H1 (cell line): ENCODE data around the gene PDLIM3. TPM values are rescaled to one million over a fixed set of nuclear protein-coding genes. Genes with fewer than 3 reads are reported as not detected.

Source experiments
- CTCF ChIA-PET: fragments of 300-600 bp; sonication (Branson Sonifier 250); formaldehyde crosslinking; loops from one replicate; lab custom pipeline; 2021; ENCODE audit not compliant: partially characterized antibody; lab: Charles Lee
- POLR2A ChIA-PET: fragments of 300-600 bp; sonication (Branson Sonifier 250); formaldehyde crosslinking; loops from one replicate; lab custom pipeline; 2021; ENCODE audit warnings: inconsistent platforms; ENCODE audit not compliant: partially characterized antibody; lab: Charles Lee
- DNase-seq, 2 experiments: peaks; one replicate each; pipeline versions ENCODE4 v3.0.0 to v3.0.0-alpha.2; 2010 to 2022; ENCODE audit warnings: low spot score in 2 of 2, low read depth in 1 of 2, mixed read lengths in 1 of 2
- FAIRE-seq: peaks from 2 replicates; lab custom pipeline; 2011; peaks lifted over from hg19 to GRCh38; lab: Jason Lieb, UNC
- H2AFZ ChIP-seq: 2 replicates; pipeline ENCODE4 v1.8.1; 2012; ENCODE audit warnings: low read length, inconsistent platforms
- H2AK5ac ChIP-seq: 2 replicates; pipeline ENCODE4 v1.6.1; 2013; ENCODE audit warnings: low read depth, low read length
- H2BK120ac ChIP-seq: replicated peaks from 2 replicates; pipeline ENCODE3; 2013; ENCODE audit warnings: low read depth, low read length, inconsistent platforms
- H2BK12ac ChIP-seq: 2 replicates; pipeline ENCODE4 v1.6.1; 2013; ENCODE audit warnings: low read depth, low read length
- H2BK15ac ChIP-seq: 2 replicates; pipeline ENCODE4 v1.6.1; 2013; ENCODE audit warnings: low read length
- H2BK20ac ChIP-seq: 2 replicates; pipeline ENCODE4 v1.6.1; 2013; ENCODE audit warnings: low read length
- H2BK5ac ChIP-seq: 2 replicates; pipeline ENCODE4 v1.6.1; 2013; ENCODE audit warnings: low read depth, low read length
- H3K14ac ChIP-seq: 2 replicates; pipeline ENCODE4 v1.6.1; 2013; ENCODE audit warnings: inconsistent platforms; ENCODE audit not compliant: insufficient read length
- H3K18ac ChIP-seq: 2 replicates; pipeline ENCODE4 v1.6.1; 2013; ENCODE audit warnings: low read length; ENCODE audit errors: extremely low read depth
- H3K23ac ChIP-seq: 2 replicates; pipeline ENCODE4 v1.6.1; 2013; ENCODE audit warnings: inconsistent platforms; ENCODE audit not compliant: insufficient read length
- H3K23me2 ChIP-seq: 2 replicates; pipeline ENCODE4 v1.6.1; 2013; ENCODE audit warnings: low read depth, low read length
- H3K27ac ChIP-seq: 2 replicates; pipeline ENCODE4 v1.6.1; 2011; ENCODE audit warnings: low read depth, low read length, inconsistent platforms
- H3K27me3 ChIP-seq, 4 experiments: replicated peaks in 1 of 4; 1 replicate in 1 of 4; 2 replicates in 3 of 4; pipeline versions ENCODE4 v1.6.1 to v1.8.1; 2011 to 2013; ENCODE audit warnings: low read length in 3 of 4, mild to moderate bottlenecking in 3 of 4, inconsistent platforms in 2 of 4, mixed read lengths in 2 of 4, moderate library complexity in 1 of 4; ENCODE audit not compliant: control insufficient read depth in 3 of 4, insufficient read depth in 3 of 4; ENCODE audit errors: extremely low read depth in 1 of 4
- H3K36me3 ChIP-seq, 4 experiments: 2 replicates each; pipeline versions ENCODE4 v1.6.1 to v1.8.1; 2011 to 2013; ENCODE audit warnings: mild to moderate bottlenecking in 4 of 4, low read length in 3 of 4, moderate library complexity in 2 of 4, control low read depth in 1 of 4, inconsistent platforms in 1 of 4; ENCODE audit not compliant: insufficient read depth in 4 of 4, control insufficient read depth in 2 of 4
- H3K4ac ChIP-seq: replicated peaks from 2 replicates; pipeline ENCODE3; 2013; ENCODE audit warnings: low read length, low read depth, mixed read lengths, inconsistent platforms; ENCODE audit not compliant: insufficient read length
- H3K4me1 ChIP-seq, 4 experiments: replicated peaks in 1 of 4; 1 replicate in 1 of 4; 2 replicates in 3 of 4; pipeline versions ENCODE4 v1.6.1 to v1.8.1; 2011 to 2013; ENCODE audit warnings: low read length in 3 of 4, inconsistent platforms in 2 of 4, mixed read lengths in 1 of 4; ENCODE audit not compliant: insufficient read depth in 4 of 4, control insufficient read depth in 3 of 4
- H3K4me2 ChIP-seq, 2 experiments: 2 replicates each; pipeline versions ENCODE4 v1.6.1 to v1.8.1; 2011 to 2013; ENCODE audit warnings: low read depth in 2 of 2, low read length in 2 of 2, control low read depth in 1 of 2, inconsistent platforms in 1 of 2, mild to moderate bottlenecking in 1 of 2; ENCODE audit not compliant: insufficient read depth in 1 of 2
- H3K4me3 ChIP-seq, 4 experiments: fragments of 200-600, 300-600 bp in 1 of 4; sonication (generic), shearing (Covaris generic), sonication (Bioruptor Twin) in 1 of 4; 2 replicates each; pipeline versions ENCODE4 v1.5.1 to v1.8.1; 2011 to 2016; ENCODE audit warnings: low read length in 4 of 4, low read depth in 3 of 4, control low read depth in 2 of 4, inconsistent platforms in 2 of 4, mild to moderate bottlenecking in 2 of 4, mixed read lengths in 1 of 4, moderate library complexity in 1 of 4; ENCODE audit not compliant: insufficient read depth in 2 of 4; ENCODE audit errors: extremely low read depth in 1 of 4
- H3K56ac ChIP-seq: replicated peaks from 2 replicates; pipeline ENCODE3; 2013; ENCODE audit warnings: low read depth, mild to moderate bottlenecking, mixed read lengths, low read length, inconsistent platforms; ENCODE audit not compliant: insufficient read length
- H3K79me1 ChIP-seq: 2 replicates; pipeline ENCODE4 v1.6.1; 2013; ENCODE audit warnings: low read depth, low read length, control low read depth
- H3K79me2 ChIP-seq, 2 experiments: 2 replicates each; pipeline versions ENCODE4 v1.6.1 to v1.8.1; 2012 to 2013; ENCODE audit warnings: low read length in 2 of 2, mild to moderate bottlenecking in 2 of 2, inconsistent platforms in 1 of 2; ENCODE audit not compliant: insufficient read depth in 2 of 2, control insufficient read depth in 1 of 2
- H3K9ac ChIP-seq, 4 experiments: replicated peaks in 1 of 4; 1 replicate in 1 of 4; 2 replicates in 3 of 4; pipeline versions ENCODE4 v1.6.1 to v1.8.1; 2011 to 2013; ENCODE audit warnings: low read depth in 3 of 4, low read length in 3 of 4, control low read depth in 2 of 4, mild to moderate bottlenecking in 2 of 4, moderate library complexity in 2 of 4, inconsistent platforms in 1 of 4; ENCODE audit errors: extremely low read depth in 1 of 4
- H3K9me3 ChIP-seq, 2 experiments: 2 replicates each; pipeline versions ENCODE4 v1.6.1 to v1.8.1; 2012 to 2013; ENCODE audit warnings: mild to moderate bottlenecking in 2 of 2, moderate library complexity in 2 of 2, control low read depth in 1 of 2, inconsistent platforms in 1 of 2, low read depth in 1 of 2, low read length in 1 of 2, mixed read lengths in 1 of 2; ENCODE audit not compliant: insufficient read depth in 2 of 2
- H4K20me1 ChIP-seq, 2 experiments: replicated peaks in 1 of 2; 2 replicates each; pipeline versions ENCODE3 to v1.8.1; 2011 to 2013; ENCODE audit warnings: inconsistent platforms in 2 of 2, low read length in 2 of 2, mild to moderate bottlenecking in 1 of 2; ENCODE audit not compliant: insufficient read depth in 2 of 2, control insufficient read depth in 1 of 2
- H4K5ac ChIP-seq: 2 replicates; pipeline ENCODE4 v1.6.1; 2013; ENCODE audit warnings: low read length, low read depth, mixed read lengths, inconsistent platforms; ENCODE audit not compliant: insufficient read length
- H4K8ac ChIP-seq: 2 replicates; pipeline ENCODE4 v1.8.0; 2013; ENCODE audit warnings: mild to moderate bottlenecking, moderate library complexity, low read length, inconsistent platforms; ENCODE audit not compliant: insufficient read depth; ENCODE audit errors: extremely low read depth
- H4K91ac ChIP-seq: replicated peaks from 2 replicates; pipeline ENCODE3; 2013; ENCODE audit warnings: low read length, mixed read lengths, inconsistent platforms; ENCODE audit not compliant: insufficient read length
- BACH1 ChIP-seq: IDR thresholded peaks from 2 replicates; pipeline ENCODE4 v1.6.1; 2012; ENCODE audit warnings: low read length, improper control_type of control experiment
- CHD2 ChIP-seq: IDR thresholded peaks from 2 replicates; pipeline ENCODE4 v1.6.1; 2012; ENCODE audit warnings: low read length, improper control_type of control experiment
- EP300 ChIP-seq, 2 experiments: IDR thresholded peaks; 1 replicate in 1 of 2; 2 replicates in 1 of 2; pipeline ENCODE4 v1.6.1; 2011 to 2012; ENCODE audit warnings: low read depth in 2 of 2, low read length in 2 of 2, mild to moderate bottlenecking in 2 of 2, borderline replicate concordance in 1 of 2, inconsistent platforms in 1 of 2, moderate library complexity in 1 of 2
- PHF8 ChIP-seq: fragments of 200-600 bp; sonication (generic); conservative IDR thresholded peaks from 2 replicates; pipeline ENCODE4 v1.7.1; 2012; ENCODE audit warnings: low read depth, mild to moderate bottlenecking, inconsistent platforms, low read length, moderate library complexity
- RAD21 ChIP-seq, 2 experiments: IDR thresholded peaks in 1 of 2; conservative IDR thresholded peaks in 1 of 2; 2 replicates each; pipeline ENCODE4 v1.6.1; 2011; ENCODE audit warnings: low read depth in 2 of 2, low read length in 2 of 2, improper control_type of control experiment in 1 of 2, inconsistent platforms in 1 of 2, mild to moderate bottlenecking in 1 of 2, moderate library complexity in 1 of 2
- RBBP5 ChIP-seq: IDR thresholded peaks from 2 replicates; pipeline ENCODE4 v1.7.1; 2012; ENCODE audit warnings: low read depth, mild to moderate bottlenecking, inconsistent platforms, low read length, moderate library complexity, borderline replicate concordance
- RXRA ChIP-seq: IDR thresholded peaks from 2 replicates; pipeline ENCODE4 v1.6.1; 2011; ENCODE audit warnings: low read depth, mild to moderate bottlenecking, low read length, moderate library complexity; ENCODE audit not compliant: insufficient read depth
- SIN3A ChIP-seq, 2 experiments: IDR thresholded peaks in 1 of 2; conservative IDR thresholded peaks in 1 of 2; 2 replicates each; pipeline ENCODE4 v1.6.1; 2011 to 2012; ENCODE audit warnings: low read length in 2 of 2, improper control_type of control experiment in 1 of 2, low read depth in 1 of 2, mild to moderate bottlenecking in 1 of 2
- TAF1 ChIP-seq: IDR thresholded peaks from 2 replicates; pipeline ENCODE4 v1.6.1; 2011; ENCODE audit warnings: mild to moderate bottlenecking, low read depth, low read length
- WGBS, 2 experiments: shearing (Covaris generic) in 1 of 2; methylation state at CpG; one replicate each; pipeline versions ENCODE4 v1.1.6 to v1.1.7; 2013 to 2015; ENCODE audit warnings: low lambda C conversion rate in 2 of 2, mixed read lengths in 2 of 2, inconsistent platforms in 1 of 2, low coverage in 1 of 2, missing lambda C conversion rate in 1 of 2; ENCODE audit not compliant: insufficient replicate concordance in 2 of 2, insufficient coverage in 1 of 2, insufficient read length in 1 of 2; ENCODE audit errors: extremely low coverage in 1 of 2, missing lambda C conversion rate in 1 of 2; 5-methylcytosine and 5-hydroxymethylcytosine counted together
- polyA plus RNA-seq, 7 experiments: library from polyadenylated mRNA; depleted of rRNA in 3 of 7; stranded (reverse) in 5 of 7; unstranded in 2 of 7; fragments of >200 nt in 5 of 7; fragments of 200-250 nt in 2 of 7; gene quantifications; 1 replicate in 5 of 7; 2 replicates in 1 of 7; 4 replicates in 1 of 7; pipeline versions ENCODE4 v1.2.1 to v1.2.3, GENCODE V29; 2011 to 2013; ENCODE audit warnings: missing spikeins in 2 of 7, mixed read lengths in 2 of 7
- total RNA-seq: library from RNA; stranded (reverse); fragmentation: NEBNext Ultra II Directional; extraction: Animal tissue kit (Norgen Biotek cat#: 25700); gene quantifications from 2 replicates; pipeline ENCODE4 v1.2.1, GENCODE V29; 2021

PDLIM3 gene
- total and polyA plus RNA-seq, 2 of the 8 experiments (the other 6 are each of a cell fraction or from before 2014, with no cell fraction given): 7.6 to 8.1 TPM

DNA sequence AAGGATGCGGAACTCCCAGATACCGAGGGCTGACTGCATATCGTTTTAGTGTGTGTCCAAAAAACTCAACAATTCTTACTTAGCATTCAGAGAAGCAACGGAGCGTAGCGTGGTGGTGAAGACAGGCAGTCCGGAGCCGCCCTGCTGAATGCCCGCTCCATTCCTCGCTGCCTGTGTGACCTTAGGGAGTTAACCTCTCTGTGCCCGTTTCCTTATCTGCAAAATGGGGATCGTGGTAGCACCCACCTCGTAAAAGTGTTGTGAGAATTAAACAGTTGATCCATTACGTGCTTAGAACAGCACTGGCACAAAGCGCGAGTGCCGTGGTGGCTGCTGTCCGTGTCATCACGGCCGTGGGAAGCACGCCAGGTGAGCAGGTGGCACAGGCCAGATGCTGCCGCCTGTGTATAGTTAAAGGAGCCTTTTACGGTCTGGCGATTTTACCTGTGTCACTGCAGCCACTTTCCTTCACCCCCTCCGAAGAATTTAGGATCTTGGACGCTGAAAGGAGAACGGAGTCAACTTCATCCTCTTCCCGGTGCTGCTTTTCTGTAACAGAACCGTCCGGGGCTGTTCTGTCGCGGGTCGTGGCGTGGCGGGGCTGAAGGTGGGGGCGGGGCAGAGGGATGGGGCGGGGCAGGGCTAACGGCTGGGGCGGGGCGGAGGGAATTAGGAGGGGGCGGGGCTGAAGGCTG, 64.7 kb downstream of the PDLIM3 start:
- H3K4me2 ChIP-seq: peak overlapping the region; percentile 82 to 100
- no peaks in the 10 kb centered on the region for H3K79me2 ChIP-seq
- no peak overlapping the region for H3K27ac ChIP-seq
- H2AFZ ChIP-seq: peak overlapping the region; percentile 97
- DNase-seq: peak in 1 of 2 experiments; percentile 71
- no peak overlapping the region for H3K23ac ChIP-seq
- H4K5ac ChIP-seq: no peak overlapping the region
- 0 out of 2 replicates have a peak overlapping the region, but pooled peaks have one; percentile 75 for H2BK15ac ChIP-seq
- H3K4me1 ChIP-seq: peaks cover 0 to 3% (median under 1%) of the 10 kb centered on the region in 4 experiments; a peak in 4 of 7 replicates
- peak overlapping the region; percentile 35; the same call in 1 of the 2 replicates for H4K8ac ChIP-seq
- H3K9ac ChIP-seq: peak overlapping the region in 1 of 4 experiments; percentile 31; a peak in 2 of 7 replicates
- H3K27me3 ChIP-seq: peaks cover 0 to 4% (median 0%) of the 10 kb centered on the region in 4 experiments; a peak in 2 of 7 replicates
- H2AK5ac ChIP-seq: no peak overlapping the region
- ChIA-PET POLR2A (no interaction called here), CTCF (interaction anchor here (1.8 kb wide), 1 partner anchor 566 kb away, joined by 4 read pairs; no protein-coding TSS in a partner anchor)
- H3K4me3 ChIP-seq: peak overlapping the region; percentile 80 to 87 (median 82)
- H3K56ac ChIP-seq: no peak overlapping the region
- no peak overlapping the region for H3K4ac ChIP-seq
- H3K18ac ChIP-seq: no peak overlapping the region; the same call in 1 of the 2 replicates
- FAIRE-seq: no peak
- H4K20me1 ChIP-seq: no peaks in the 10 kb centered on the region
- H3K23me2 ChIP-seq: peaks cover 5% of the 10 kb centered on the region
- H3K79me1 ChIP-seq: no peaks in the 10 kb centered on the region
- peak overlapping the region; percentile 86 for H2BK12ac ChIP-seq
- no peak overlapping the region for H3K14ac ChIP-seq
- no peaks in the 10 kb centered on the region for H3K9me3 ChIP-seq
- H2BK120ac ChIP-seq: no peak overlapping the region
- no peak overlapping the region for H2BK20ac ChIP-seq
- no peak overlapping the region for H4K91ac ChIP-seq
- no peaks in the 10 kb centered on the region for H3K36me3 ChIP-seq
- H2BK5ac ChIP-seq: no peak overlapping the region
- 17% methylated on average over 30 of the region's 41 CpGs; no CpG with 5 or more reads in 1 of the 2 experiments for WGBS, 2 experiments
- TF ChIP-seq SIN3A (conservative IDR thresholded peaks at IDR 0.05 in 1 of 2, IDR thresholded peaks at IDR 0.05 in 1 of 2; ENCODE audit: low read depth in 1 of 2, low read length in 2 of 2) (no peak), RAD21 (IDR thresholded peaks at IDR 0.05 in 1 of 2, conservative IDR thresholded peaks at IDR 0.05 in 1 of 2; ENCODE audit: low read depth in 2 of 2, low read length in 2 of 2) (no peak), EP300 (IDR thresholded peaks at IDR 0.05; ENCODE audit: borderline replicate concordance in 1 of 2, low read depth in 2 of 2, low read length in 2 of 2) (no peak), RBBP5 (no peak), CHD2 (no peak), PHF8 (peak; percentile 32; the same call in 1 of the 2 replicates), TAF1 (no peak), RXRA (no peak), BACH1 (peak; percentile 23; the same call in 1 of the 2 replicates)
